ENCODE measurements around the gene POGLUT2. TPM values are rescaled to one million over a fixed set of nuclear protein-coding genes. Genes with fewer than 3 reads are reported as not detected.

Gene POGLUT2
- 5.9 TPM for total RNA-seq
- long read RNA-seq, partial matches to known transcripts: 1 of 6 reads
- long read RNA-seq, other reads (novel, unspliced or antisense): 1 of 6 reads

DNA sequence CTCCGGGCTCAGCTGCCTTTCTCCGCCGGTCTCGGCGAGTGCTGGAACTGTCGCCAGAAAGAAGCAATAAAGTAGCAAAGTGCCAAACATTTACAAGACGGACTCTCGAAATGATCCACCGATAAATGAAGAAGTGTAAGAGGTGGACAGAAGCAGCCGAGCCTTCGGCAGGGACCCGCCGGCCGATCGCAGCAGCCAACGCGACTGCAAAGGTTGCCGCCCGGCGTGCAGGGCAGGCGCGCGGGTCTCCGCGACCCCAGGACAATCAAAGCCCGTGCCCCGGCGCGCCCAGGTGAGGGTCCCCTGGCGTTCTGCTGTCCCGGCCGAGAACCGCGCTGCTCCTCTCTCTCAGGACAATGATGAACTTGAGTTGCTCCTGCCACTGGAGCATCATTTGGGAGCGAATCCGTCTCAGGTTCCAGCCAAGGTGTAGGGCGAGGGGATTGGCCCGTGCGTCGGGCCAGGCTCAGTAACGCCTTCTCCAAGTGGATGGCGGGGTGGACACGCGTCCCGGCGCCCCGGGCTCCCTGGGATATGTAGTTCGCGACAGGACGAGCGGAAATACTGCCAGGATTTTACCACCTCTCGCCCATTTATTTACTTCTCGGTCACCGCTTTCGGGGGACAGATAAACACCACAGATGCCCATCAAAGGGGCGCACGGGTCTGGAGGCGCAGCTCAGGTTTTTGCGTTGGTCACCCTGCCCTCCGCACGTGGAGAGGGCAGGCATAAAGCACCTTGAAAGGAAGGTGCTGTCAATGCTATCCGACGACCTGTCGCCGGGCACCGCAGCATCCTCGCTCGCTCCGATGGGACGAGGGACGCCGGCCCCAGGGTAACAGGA is at the start of gene POGLUT2, which contains the start of gene BIVM:
POGLUT2 (minus strand) TSS at position 396 of the 845 bp plus-strand sequence; CDS start at position 90, 306 bp downstream.
BIVM (plus strand) TSS at position 539 of the 845 bp plus-strand sequence. CDS start 8,149 bp downstream, outside the sequence.
- TF ChIP-seq, protein P1, sequence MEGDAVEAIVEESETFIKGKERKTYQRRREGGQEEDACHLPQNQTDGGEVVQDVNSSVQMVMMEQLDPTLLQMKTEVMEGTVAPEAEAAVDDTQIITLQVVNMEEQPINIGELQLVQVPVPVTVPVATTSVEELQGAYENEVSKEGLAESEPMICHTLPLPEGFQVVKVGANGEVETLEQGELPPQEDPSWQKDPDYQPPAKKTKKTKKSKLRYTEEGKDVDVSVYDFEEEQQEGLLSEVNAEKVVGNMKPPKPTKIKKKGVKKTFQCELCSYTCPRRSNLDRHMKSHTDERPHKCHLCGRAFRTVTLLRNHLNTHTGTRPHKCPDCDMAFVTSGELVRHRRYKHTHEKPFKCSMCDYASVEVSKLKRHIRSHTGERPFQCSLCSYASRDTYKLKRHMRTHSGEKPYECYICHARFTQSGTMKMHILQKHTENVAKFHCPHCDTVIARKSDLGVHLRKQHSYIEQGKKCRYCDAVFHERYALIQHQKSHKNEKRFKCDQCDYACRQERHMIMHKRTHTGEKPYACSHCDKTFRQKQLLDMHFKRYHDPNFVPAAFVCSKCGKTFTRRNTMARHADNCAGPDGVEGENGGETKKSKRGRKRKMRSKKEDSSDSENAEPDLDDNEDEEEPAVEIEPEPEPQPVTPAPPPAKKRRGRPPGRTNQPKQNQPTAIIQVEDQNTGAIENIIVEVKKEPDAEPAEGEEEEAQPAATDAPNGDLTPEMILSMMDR (IDR thresholded peaks at IDR 0.05): no peak
- DNase-seq: peak; percentile 92
- Histone ChIP-seq H3K27me3 (ENCODE audit: low read depth) (no peaks in the 10 kb centered on the region), H3K9me3 (no peaks in the 10 kb centered on the region), H3K36me3 (no peaks in the 10 kb centered on the region), H3K4me3 (peak within 1 kb of the TSS; percentile 89), H3K27ac (peak within 1 kb of the TSS; percentile 85), H3K4me1 (peaks cover 22% of the 10 kb centered on the region)
- ATAC-seq: peak; percentile 95 to 96
- intact Hi-C loops (cut with DNase I): no loop called here

DNA sequence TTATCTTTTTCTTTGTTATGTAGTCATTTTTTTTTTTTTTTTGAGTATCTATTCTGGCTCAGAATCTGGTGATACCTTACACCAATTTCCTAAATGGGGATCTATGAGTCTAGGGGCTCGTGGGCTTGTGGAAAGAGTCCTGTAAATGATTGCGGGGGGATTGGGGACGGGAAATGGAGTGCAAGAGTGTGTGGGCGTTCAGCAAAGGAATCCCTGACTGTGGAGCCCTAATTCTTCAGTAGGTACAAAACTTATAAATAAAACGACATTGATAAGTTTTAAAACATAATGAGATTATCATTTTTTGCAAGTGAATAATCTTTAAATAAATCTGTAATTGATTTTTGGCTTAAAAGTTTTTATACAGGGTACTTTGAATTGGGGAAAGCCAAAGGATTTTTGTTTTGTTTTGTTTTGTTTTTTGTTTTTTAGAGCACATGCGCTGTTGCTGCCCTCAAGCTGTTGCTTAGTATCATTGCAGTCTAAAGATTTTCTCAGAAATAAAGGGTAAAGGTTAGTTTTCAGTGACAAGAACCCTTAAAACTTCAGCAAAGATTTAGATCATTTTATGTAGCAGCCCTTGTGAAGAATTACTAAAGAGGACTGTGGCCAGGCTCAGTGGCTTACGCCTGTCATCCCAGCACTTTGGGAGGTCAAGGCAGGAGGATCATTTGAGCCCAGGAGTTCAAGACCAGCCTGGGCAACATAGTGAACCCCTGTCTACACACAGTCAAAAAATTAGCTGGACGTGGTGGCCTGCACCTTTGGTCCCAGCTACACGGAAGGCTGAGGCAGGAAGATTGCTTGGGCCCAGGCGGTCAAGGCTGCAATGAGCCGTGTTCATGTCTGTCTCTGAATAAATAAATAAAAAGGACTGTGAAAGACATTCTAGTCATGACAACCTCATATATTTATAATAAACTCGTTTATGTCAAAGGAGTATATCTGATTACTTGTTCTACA is 48.8 kb upstream of the POGLUT2 start:
- TF ChIP-seq, protein P1 (IDR thresholded peaks at IDR 0.05): peak; percentile 63
- ATAC-seq: no peak
- peaks cover 20% of the 10 kb centered on the region for H3K4me1 ChIP-seq
- peaks cover 6% of the 10 kb centered on the region for H3K36me3 ChIP-seq
- H3K27ac ChIP-seq: peak overlapping the region; percentile 98
- intact Hi-C loops (cut with DNase I): no loop called here
- no peak for DNase-seq
- no peaks in the 10 kb centered on the region for H3K27me3 ChIP-seq (ENCODE audit: low read depth)
- H3K9me3 ChIP-seq: no peaks in the 10 kb centered on the region
- H3K4me3 ChIP-seq: peak overlapping the region; percentile 90

- Histone ChIP-seq H3K9me3 (no peaks in the 10 kb centered on the region), H3K4me1 (peaks cover 20% of the 10 kb centered on the region), H3K4me3 (peak overlapping the region; percentile 90), H3K36me3 (no peaks in the 10 kb centered on the region), H3K27ac (peak overlapping the region; percentile 98), H3K27me3 (ENCODE audit: low read depth) (no peaks in the 10 kb centered on the region)
- intact Hi-C loops (cut with DNase I): no loop called here
- TF ChIP-seq, protein P1 (IDR thresholded peaks at IDR 0.05): no peak
- ATAC-seq (peak; percentile 66 to 74), DNase-seq (peak; percentile 67)
These were observed 47.7 kb upstream of the POGLUT2 start for GRCh38 chr13:102846261-102847015.

DNA sequence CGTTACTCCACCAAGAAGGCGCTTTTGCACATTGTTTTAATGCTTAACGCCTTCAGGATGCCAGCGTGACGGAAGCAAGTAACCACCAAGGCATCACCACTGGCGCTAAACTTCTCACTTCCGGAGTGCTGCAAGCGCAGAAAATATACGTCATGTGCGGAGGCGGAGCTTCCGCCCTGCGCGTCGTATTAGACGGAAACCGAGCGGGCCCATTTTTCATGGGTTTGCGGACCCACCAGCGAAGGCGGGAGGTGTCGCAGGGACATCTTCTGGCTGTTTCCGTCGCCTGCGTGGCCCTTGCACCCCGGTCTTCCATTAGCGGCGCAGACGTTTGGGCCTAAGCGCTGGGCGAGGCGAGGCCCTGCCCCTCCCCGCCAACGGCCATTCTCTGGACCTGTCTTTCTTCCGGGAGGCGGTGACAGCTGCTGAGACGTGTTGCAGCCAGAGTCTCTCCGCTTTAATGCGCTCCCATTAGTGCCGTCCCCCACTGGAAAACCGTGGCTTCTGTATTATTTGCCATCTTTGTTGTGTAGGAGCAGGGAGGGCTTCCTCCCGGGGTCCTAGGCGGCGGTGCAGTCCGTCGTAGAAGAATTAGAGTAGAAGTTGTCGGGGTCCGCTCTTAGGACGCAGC is 47.0 kb upstream of the POGLUT2 start, which contains the start of gene ERCC5:
ERCC5 (plus strand) TSS at position 403 of the 631 bp plus-strand sequence. CDS start 235 bp downstream, outside the sequence.
- ATAC-seq (peak; percentile 95 to 96), DNase-seq (peak; percentile 94)
- intact Hi-C loops (cut with DNase I): no loop called here
- TF ChIP-seq, protein P1 (IDR thresholded peaks at IDR 0.05): no peak
- H3K36me3 ChIP-seq: no peaks in the 10 kb centered on the region
- no peaks in the 10 kb centered on the region for H3K9me3 ChIP-seq
- peak within 1 kb of the TSS; percentile 98 for H3K27ac ChIP-seq
- H3K27me3 ChIP-seq (ENCODE audit: low read depth): no peaks in the 10 kb centered on the region
- peaks cover 20% of the 10 kb centered on the region for H3K4me1 ChIP-seq
- H3K4me3 ChIP-seq: peak within 1 kb of the TSS; percentile 90

All from lower lobe of right lung (tissue), 2 donors.